Measurements from ENCODE around the gene IRAK1.

GRCh38 chrX:154002215-154002719 lies 17.4 kb downstream of the IRAK1 start:
- TF ChIP-seq CTCF (IDR thresholded peaks at IDR 0.05): no peak
- TF ChIP-seq POLR2A (IDR thresholded peaks at IDR 0.05): no peak
